Activated naive CD8-positive, alpha-beta T cell treated with anti-CD3 and anti-CD28 coated beads, Interleukin-2, amount 50 U/mL, for 16 hours (primary cell): ENCODE measurements around the gene MAB21L2.
"Not testable (repeated sequence)": the region's sequence is repeated elsewhere in the genome, so short reads cannot be mapped to it uniquely, and the experiment has no call there.

Experiments used
- DNase-seq: peaks from one replicate; pipeline ENCODE4 v3.0.0-alpha.2; 2020; ENCODE audit warnings: low read depth, low spot score

The MAB21L2 gene

GRCh38 chr4:150582146-150582872, at the start of gene MAB21L2:
TSS of gene MAB21L2 (plus strand) at chr4:150582151. CDS start at chr4:150583030, 879 bp downstream.
- no peak for DNase-seq

- DNase-seq, result no peak
Measured at GRCh38 chr4:150533673-150534072, 48.3 kb upstream of the MAB21L2 start.

- DNase-seq, result no peak
Measured at GRCh38 chr4:150534818-150535217, 47.1 kb upstream of the MAB21L2 start.

GRCh38 chr4:150537911-150538310, 44.0 kb upstream of the MAB21L2 start:
- not testable (repeated sequence) for DNase-seq

- no peak for DNase-seq
Measured at GRCh38 chr4:150540536-150540935, 41.4 kb upstream of the MAB21L2 start.

GRCh38 chr4:150540959-150541360, 41.0 kb upstream of the MAB21L2 start:
- DNase-seq, result no peak

- DNase-seq, result no peak
Measured at GRCh38 chr4:150541681-150542080, 40.3 kb upstream of the MAB21L2 start.

- no peak for DNase-seq
Measured at GRCh38 chr4:150543042-150543441, 38.9 kb upstream of the MAB21L2 start.

GRCh38 chr4:150546286-150546685, 35.7 kb upstream of the MAB21L2 start:
- no peak for DNase-seq

- no peak for DNase-seq
Measured at GRCh38 chr4:150547154-150547838, 34.7 kb upstream of the MAB21L2 start.

GRCh38 chr4:150557811-150558210, 24.1 kb upstream of the MAB21L2 start:
- not testable (repeated sequence) for DNase-seq

- no peak for DNase-seq
Measured at GRCh38 chr4:150561143-150561737, 20.7 kb upstream of the MAB21L2 start.

- no peak for DNase-seq
Measured at GRCh38 chr4:150562250-150562649, 19.7 kb upstream of the MAB21L2 start.

GRCh38 chr4:150562751-150563150, 19.2 kb upstream of the MAB21L2 start:
- no peak for DNase-seq

- DNase-seq, result not testable (repeated sequence)
Measured at GRCh38 chr4:150564967-150565366, 17.0 kb upstream of the MAB21L2 start.

- no peak for DNase-seq
Measured at GRCh38 chr4:150567070-150567469, 14.9 kb upstream of the MAB21L2 start.

- no peak for DNase-seq
Measured at GRCh38 chr4:150569384-150569987, 12.5 kb upstream of the MAB21L2 start.

- DNase-seq, result no peak
Measured at GRCh38 chr4:150569998-150570535, 11.9 kb upstream of the MAB21L2 start.

GRCh38 chr4:150570862-150571261, 11.1 kb upstream of the MAB21L2 start:
- no peak for DNase-seq

GRCh38 chr4:150572704-150573504, 9.0 kb upstream of the MAB21L2 start:
- DNase-seq, result no peak

GRCh38 chr4:150573534-150573933, 8.4 kb upstream of the MAB21L2 start:
- no peak for DNase-seq
